ENCODE measurements around the gene OTOG. TPM values are rescaled to one million over a fixed set of nuclear protein-coding genes. Genes with fewer than 3 reads are reported as not detected.

Gene OTOG
- total RNA-seq, 1 donor = not detected

DNA sequence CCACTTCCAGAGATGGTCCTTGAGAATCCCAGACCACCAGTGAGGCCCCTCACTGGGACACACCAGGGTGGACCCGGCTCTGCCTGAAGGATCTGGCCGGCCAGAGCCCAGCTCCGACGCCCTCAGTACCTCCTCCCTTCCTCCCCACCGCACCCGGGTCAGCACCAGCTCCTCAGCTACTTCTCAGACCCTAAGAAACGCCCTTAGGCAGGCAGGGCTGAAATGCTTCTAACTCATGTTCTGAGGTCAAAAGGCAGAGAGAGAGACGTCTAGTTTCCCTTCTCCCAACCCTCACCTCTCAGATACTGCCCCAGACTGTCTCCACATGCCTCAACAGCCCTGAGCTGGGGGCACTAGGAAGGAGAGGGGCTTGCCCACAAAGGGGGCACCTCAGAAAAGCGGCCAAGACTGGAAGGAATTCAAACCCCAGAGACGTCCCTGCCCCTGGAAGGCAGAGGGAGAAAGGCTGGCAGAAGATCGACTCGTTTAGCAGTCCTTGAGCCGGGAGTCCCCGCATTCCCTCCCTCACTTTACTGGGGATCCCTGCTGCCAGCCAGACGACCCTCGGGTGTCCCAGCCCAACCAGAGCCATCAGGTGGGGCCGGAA, 3.4 kb upstream of the OTOG start:
- no peak for DNase-seq (ENCODE audit: low read depth)
- H3K4me3 ChIP-seq (ENCODE audit: low read depth, low read length) = no peak overlapping the region
- TF ChIP-seq, protein P1, sequence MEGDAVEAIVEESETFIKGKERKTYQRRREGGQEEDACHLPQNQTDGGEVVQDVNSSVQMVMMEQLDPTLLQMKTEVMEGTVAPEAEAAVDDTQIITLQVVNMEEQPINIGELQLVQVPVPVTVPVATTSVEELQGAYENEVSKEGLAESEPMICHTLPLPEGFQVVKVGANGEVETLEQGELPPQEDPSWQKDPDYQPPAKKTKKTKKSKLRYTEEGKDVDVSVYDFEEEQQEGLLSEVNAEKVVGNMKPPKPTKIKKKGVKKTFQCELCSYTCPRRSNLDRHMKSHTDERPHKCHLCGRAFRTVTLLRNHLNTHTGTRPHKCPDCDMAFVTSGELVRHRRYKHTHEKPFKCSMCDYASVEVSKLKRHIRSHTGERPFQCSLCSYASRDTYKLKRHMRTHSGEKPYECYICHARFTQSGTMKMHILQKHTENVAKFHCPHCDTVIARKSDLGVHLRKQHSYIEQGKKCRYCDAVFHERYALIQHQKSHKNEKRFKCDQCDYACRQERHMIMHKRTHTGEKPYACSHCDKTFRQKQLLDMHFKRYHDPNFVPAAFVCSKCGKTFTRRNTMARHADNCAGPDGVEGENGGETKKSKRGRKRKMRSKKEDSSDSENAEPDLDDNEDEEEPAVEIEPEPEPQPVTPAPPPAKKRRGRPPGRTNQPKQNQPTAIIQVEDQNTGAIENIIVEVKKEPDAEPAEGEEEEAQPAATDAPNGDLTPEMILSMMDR (IDR thresholded peaks at IDR 0.05; ENCODE audit: insufficient read depth, low read depth, low read length) = no peak

DNA sequence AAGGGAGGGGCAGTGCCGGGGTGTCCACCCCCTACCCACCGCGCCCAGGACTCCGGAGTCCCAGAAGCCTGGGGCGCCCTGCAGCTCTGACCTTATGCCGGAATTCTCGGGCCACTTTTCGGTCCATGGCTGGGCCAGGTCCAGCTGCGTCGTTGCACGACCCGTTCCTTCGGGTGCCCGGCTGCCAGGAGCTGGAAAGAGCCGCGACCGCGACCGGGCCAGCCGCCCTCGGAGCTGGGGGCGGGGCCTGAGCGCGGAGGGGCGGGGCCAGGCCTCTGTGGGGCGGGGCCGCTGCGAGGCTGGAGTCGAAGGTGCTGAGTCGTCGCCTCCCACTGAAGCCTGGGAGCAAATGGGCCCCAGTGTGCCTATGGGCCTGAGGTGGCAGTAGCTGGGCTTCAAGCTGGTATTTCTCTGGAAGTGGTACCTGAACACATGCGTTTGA, 2.9 kb upstream of the OTOG start, which contains the start of gene USH1C:
Gene USH1C, minus strand, starts transcription at position 236 of the 442 bp plus-strand sequence. Its CDS starts 109 bp downstream, at position 127.
- DNase-seq (ENCODE audit: low read depth) = no peak
- no peak within 1 kb of the TSS for H3K4me3 ChIP-seq (ENCODE audit: low read depth, low read length)
- TF ChIP-seq, protein P1 (IDR thresholded peaks at IDR 0.05; ENCODE audit: insufficient read depth, low read depth, low read length) = no peak

DNA sequence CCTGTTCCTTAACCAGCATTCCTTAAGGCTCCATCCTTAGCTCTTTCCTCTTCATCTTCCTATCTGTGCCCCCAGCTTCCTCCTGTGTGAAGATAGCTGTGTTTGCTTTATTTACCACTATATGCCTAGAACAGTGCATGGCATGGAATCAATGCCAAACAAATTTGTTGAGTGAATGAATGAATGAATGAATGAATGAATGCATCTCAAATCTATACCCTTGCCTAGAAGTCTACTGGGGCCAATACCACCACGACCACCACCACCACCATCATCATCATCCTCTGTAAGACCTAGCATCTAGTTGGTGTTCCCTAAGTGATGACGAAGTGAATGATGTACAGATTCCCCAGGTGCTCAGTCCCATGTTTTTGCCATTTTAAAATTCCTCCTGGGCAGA, 819 bp upstream of the OTOG start:
- no peak for DNase-seq (ENCODE audit: low read depth)
- TF ChIP-seq, protein P1 (IDR thresholded peaks at IDR 0.05; ENCODE audit: insufficient read depth, low read depth, low read length) = no peak
- H3K4me3 ChIP-seq (ENCODE audit: low read depth, low read length) = no peak overlapping the region

DNA sequence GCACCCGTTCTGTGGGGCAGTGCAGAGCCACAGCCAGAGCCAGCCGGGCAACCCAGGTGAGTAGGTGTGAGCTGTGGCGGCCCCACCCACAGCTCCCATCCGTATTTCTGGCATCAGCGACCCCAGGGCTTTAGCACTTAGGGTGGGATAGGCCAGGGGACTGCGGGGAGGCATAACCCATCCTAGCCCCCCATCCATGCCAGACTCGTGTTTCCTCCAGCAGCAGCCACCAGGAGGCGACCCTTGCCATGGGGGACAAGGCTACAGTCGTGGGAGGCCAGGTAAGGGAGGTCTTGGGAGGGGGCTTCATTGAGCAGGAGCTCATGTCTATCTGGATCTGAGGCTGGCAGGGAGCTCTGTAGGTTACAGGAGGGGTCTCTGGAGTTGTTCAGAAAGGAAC, 873 bp downstream of the OTOG start:
- TF ChIP-seq, protein P1 (IDR thresholded peaks at IDR 0.05; ENCODE audit: insufficient read depth, low read depth, low read length) = no peak
- DNase-seq (ENCODE audit: low read depth) = no peak
- no peak overlapping the region for H3K4me3 ChIP-seq (ENCODE audit: low read depth, low read length)

DNA sequence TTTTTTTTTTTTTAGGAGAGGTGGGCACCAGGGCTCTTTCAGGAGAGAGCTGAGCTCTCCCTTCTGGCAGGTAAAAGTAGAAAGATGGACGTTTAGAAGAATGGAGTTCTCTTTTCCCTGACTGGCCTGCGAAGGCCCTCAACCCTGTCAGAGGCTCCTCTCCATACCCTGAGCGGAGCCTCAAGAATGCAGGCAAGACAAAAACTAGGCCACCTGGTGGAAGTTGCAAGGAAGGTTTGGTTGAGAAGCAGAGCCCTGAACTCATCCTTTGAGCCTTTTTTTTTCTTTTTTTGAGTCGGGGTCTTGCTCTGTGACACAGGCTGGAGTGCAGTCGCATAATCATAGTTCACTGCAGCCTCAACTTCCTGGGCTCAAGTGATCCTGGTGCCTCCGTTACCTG, 1.4 kb downstream of the OTOG start:
- DNase-seq (ENCODE audit: low read depth) = no peak
- H3K4me3 ChIP-seq (ENCODE audit: low read depth, low read length) = no peak overlapping the region
- TF ChIP-seq, protein P1 (IDR thresholded peaks at IDR 0.05; ENCODE audit: insufficient read depth, low read depth, low read length) = no peak

DNA sequence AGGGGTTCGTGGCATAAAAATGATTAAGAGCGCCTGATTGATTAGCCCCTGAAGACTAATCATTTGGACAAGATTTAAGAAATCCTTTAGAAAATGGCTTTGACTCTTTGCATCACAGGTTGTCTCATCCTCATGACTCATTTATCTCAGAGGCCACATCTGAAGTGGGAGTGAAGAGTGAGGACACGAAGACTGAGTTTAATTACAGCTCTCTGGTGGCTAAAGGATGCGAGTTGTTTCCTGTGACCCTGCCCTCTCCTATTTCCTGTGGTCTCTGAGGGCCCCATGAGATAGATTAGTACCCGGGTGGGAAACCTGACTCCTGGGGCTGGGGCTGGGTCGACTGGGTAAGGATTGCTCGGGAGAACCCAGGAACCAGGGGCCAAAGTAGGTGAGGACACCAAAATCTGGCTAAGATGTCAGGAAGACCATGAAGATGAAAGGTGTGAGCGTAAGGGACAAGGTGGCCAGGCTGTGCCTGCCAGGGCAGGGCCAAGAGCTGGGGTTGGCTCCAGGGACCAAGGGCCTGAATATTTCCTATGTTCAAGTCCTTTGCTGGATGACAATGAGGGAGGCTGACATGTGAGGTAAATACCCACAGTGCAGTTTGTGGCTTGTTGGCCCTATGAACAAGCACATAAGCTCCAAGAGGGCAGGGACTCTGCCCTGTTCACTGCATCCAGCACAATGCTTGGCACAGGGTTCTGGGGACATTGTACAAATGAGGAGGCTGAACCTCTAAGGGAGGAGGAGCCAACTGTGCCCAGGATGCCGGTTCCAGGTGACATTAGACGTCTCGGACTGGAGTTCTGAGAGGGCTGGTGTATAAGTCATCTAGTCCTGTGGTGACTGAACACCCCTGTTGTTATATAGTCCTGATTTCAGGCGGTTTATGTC, 3.6 kb downstream of the OTOG start:
- no peak for DNase-seq (ENCODE audit: low read depth)
- TF ChIP-seq, protein P1 (IDR thresholded peaks at IDR 0.05; ENCODE audit: insufficient read depth, low read depth, low read length) = no peak
- no peak overlapping the region for H3K4me3 ChIP-seq (ENCODE audit: low read depth, low read length)

All from fibroblast of villous mesenchyme (primary cell).